ENCODE measurements around the gene CRYBB3. TPM values are rescaled to one million over a fixed set of nuclear protein-coding genes. Genes with fewer than 3 reads are reported as not detected.

The CRYBB3 gene
- total RNA-seq, 1 experiment from 2014 or later, result 0.64 TPM

DNA sequence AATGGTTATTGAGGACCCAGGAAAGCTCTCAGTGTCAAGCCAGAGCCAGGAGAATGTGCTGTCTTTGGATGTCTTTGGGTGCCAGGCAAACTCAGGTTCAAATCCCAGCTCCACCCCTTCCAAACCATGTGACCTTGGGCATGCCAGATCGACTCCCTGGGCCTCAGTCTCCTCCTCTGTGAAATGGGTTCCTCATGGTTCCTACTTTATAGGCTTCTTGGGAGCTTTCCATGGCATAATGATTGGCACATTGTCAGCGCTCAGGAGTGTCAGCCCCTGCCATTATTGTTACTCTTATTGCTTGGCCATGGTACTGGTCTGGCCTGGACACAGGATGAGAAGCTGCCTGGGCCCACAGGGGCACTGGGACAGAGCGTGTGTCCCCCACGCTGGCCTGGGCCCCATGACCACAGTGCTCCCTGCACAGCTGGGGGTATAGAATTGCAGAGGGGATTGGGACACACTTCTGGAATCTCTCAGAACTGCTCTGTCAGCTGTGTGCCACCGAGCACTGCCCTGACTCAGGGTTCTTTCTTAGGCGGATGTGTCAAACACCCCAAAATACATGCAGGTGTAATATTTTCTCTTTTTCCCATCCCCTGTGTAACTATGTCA, 37.6 kb upstream of the CRYBB3 start:
- no peak for TF ChIP-seq POLR2A (IDR thresholded peaks at IDR 0.05; ENCODE audit: borderline replicate concordance, extremely low read depth, insufficient read depth, insufficient read length)
- no peak for TF ChIP-seq SRF (IDR thresholded peaks at IDR 0.05; ENCODE audit: low read depth)
- TF ChIP-seq YY1 (IDR thresholded peaks at IDR 0.05; ENCODE audit: extremely low read depth, insufficient replicate concordance, low read depth, low read length), result no peak
- TF ChIP-seq ZNF274 (IDR thresholded peaks at IDR 0.05; ENCODE audit: low read depth, low read length), result no peak
- no peak for TF ChIP-seq ELF1 (IDR thresholded peaks at IDR 0.05; ENCODE audit: borderline replicate concordance, low read depth)
- TF ChIP-seq, protein P1, sequence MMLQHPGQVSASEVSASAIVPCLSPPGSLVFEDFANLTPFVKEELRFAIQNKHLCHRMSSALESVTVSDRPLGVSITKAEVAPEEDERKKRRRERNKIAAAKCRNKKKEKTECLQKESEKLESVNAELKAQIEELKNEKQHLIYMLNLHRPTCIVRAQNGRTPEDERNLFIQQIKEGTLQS (IDR thresholded peaks at IDR 0.05), result no peak
- TF ChIP-seq EZH2 (IDR thresholded peaks at IDR 0.05), result no peak
- TF ChIP-seq, protein P2, sequence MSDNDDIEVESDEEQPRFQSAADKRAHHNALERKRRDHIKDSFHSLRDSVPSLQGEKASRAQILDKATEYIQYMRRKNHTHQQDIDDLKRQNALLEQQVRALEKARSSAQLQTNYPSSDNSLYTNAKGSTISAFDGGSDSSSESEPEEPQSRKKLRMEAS (IDR thresholded peaks at IDR 0.05), result no peak
- TF ChIP-seq RAD21 (IDR thresholded peaks at IDR 0.05; ENCODE audit: low read depth), result no peak
- no peak for TF ChIP-seq CBX3 (IDR thresholded peaks at IDR 0.05; ENCODE audit: low read depth)
- Histone ChIP-seq H3K4me2 (ENCODE audit: low read length) (no peak overlapping the region), H3K79me2 (ENCODE audit: insufficient read depth, low read length) (0 out of 2 replicates have a peak, but pooled peaks cover 3% of the 10 kb centered on the region), H3K9me3 (ENCODE audit: control insufficient read depth in 1 of 2, insufficient read depth in 1 of 2, low read depth in 1 of 2, low read length in 2 of 2) (no peaks in the 10 kb centered on the region), H3K4me1 (ENCODE audit: control insufficient read depth in 1 of 2, insufficient read depth in 2 of 2, low read length in 2 of 2) (peaks cover 9 to 12% of the 10 kb centered on the region in 2 experiments; a peak in 3 of 4 replicates), H3K9ac (ENCODE audit: low read length) (no peak overlapping the region), H3K27ac (ENCODE audit: low read depth, low read length) (no peak overlapping the region), H2AFZ (ENCODE audit: low read depth, low read length, poor library complexity, severe bottlenecking) (no peak overlapping the region), H3K4me3 (replicated peaks in 1 of 2; ENCODE audit: low read depth in 1 of 2, low read length in 2 of 2) (no peak overlapping the region), H3K36me3 (ENCODE audit: control insufficient read depth in 1 of 2, insufficient read depth in 2 of 2, low read length in 2 of 2) (no peaks in the 10 kb centered on the region; a peak in 1 of 4 replicates), H3K27me3 (ENCODE audit: insufficient read depth, low read length) (no peaks in the 10 kb centered on the region), H4K20me1 (ENCODE audit: insufficient read depth) (no peaks in the 10 kb centered on the region), H3K9me2 (ENCODE audit: insufficient read depth) (no peaks in the 10 kb centered on the region)
- ChIA-PET POLR2A (no interaction called here), CTCF (no interaction called here), RAD21 (ENCODE audit: low non-redundant PET in 1 of 2, low total read pairs in 2 of 2, uncharacterized antibody in 2 of 2, unreplicated experiment in 2 of 2) (no interaction called here)
- DNase-seq (ENCODE audit: low read depth, low spot score) (no peak), ATAC-seq (no peak)
- BruUV-seq (replicated peaks), result no TSS peak
- intact Hi-C loops (cut with micrococcal nuclease), result no loop called here

DNA sequence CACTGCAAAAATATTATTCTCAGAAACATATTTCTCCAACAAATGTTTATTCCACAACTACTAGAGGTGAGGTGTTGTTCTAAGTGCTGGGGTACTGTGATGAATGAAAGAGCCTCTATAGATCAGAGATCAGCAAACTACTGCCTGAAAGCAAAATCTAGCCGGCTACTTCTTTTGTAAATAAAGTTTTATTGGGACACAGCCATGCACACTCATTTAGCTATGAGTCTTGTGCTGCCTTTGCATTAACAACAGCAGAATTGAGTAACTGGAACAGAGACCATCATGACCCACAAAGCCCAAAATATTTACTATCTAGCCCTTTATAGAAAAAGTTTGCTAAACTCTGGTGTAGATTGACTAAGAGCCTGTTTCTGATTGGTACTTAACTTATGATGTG, 37.1 kb upstream of the CRYBB3 start:
- CTCF ChIA-PET, result no interaction called here
- Histone ChIP-seq H3K79me2 (ENCODE audit: insufficient read depth, low read length) (0 out of 2 replicates have a peak, but pooled peaks cover 5% of the 10 kb centered on the region), H2AFZ (ENCODE audit: low read depth, low read length, poor library complexity, severe bottlenecking) (no peak overlapping the region), H3K9ac (ENCODE audit: low read length) (no peak overlapping the region), H3K4me1 (ENCODE audit: control insufficient read depth in 1 of 2, insufficient read depth in 2 of 2, low read length in 2 of 2) (peaks cover 15 to 17% of the 10 kb centered on the region in 2 experiments), H3K27me3 (ENCODE audit: insufficient read depth, low read length) (no peaks in the 10 kb centered on the region), H3K27ac (ENCODE audit: low read depth, low read length) (no peak overlapping the region), H3K4me2 (ENCODE audit: low read length) (no peak overlapping the region), H3K9me2 (ENCODE audit: insufficient read depth) (no peaks in the 10 kb centered on the region), H4K20me1 (ENCODE audit: insufficient read depth) (no peaks in the 10 kb centered on the region), H3K36me3 (ENCODE audit: control insufficient read depth in 1 of 2, insufficient read depth in 2 of 2, low read length in 2 of 2) (no peaks in the 10 kb centered on the region; a peak in 1 of 4 replicates), H3K4me3 (replicated peaks in 1 of 2; ENCODE audit: low read depth in 1 of 2, low read length in 2 of 2) (no peak overlapping the region), H3K9me3 (ENCODE audit: control insufficient read depth in 1 of 2, insufficient read depth in 1 of 2, low read depth in 1 of 2, low read length in 2 of 2) (no peaks in the 10 kb centered on the region)
- ATAC-seq, result no peak
- BruUV-seq (replicated peaks), result no TSS peak
- intact Hi-C loops (cut with micrococcal nuclease), result no loop called here
- no peak for DNase-seq (ENCODE audit: low read depth, low spot score)
- RAD21 ChIA-PET (ENCODE audit: low non-redundant PET in 1 of 2, low total read pairs in 2 of 2, uncharacterized antibody in 2 of 2, unreplicated experiment in 2 of 2), result no interaction called here
- POLR2A ChIA-PET, result no interaction called here
- TF ChIP-seq, protein P3, sequence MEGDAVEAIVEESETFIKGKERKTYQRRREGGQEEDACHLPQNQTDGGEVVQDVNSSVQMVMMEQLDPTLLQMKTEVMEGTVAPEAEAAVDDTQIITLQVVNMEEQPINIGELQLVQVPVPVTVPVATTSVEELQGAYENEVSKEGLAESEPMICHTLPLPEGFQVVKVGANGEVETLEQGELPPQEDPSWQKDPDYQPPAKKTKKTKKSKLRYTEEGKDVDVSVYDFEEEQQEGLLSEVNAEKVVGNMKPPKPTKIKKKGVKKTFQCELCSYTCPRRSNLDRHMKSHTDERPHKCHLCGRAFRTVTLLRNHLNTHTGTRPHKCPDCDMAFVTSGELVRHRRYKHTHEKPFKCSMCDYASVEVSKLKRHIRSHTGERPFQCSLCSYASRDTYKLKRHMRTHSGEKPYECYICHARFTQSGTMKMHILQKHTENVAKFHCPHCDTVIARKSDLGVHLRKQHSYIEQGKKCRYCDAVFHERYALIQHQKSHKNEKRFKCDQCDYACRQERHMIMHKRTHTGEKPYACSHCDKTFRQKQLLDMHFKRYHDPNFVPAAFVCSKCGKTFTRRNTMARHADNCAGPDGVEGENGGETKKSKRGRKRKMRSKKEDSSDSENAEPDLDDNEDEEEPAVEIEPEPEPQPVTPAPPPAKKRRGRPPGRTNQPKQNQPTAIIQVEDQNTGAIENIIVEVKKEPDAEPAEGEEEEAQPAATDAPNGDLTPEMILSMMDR (IDR thresholded peaks at IDR 0.05 in 2 of 3, conservative IDR thresholded peaks at IDR 0.05 in 1 of 3; ENCODE audit: borderline replicate concordance in 1 of 3, insufficient read depth in 1 of 3, low read depth in 2 of 3, low read length in 2 of 3), result no peak
- TF ChIP-seq SIN3A (IDR thresholded peaks at IDR 0.05; ENCODE audit: low read depth) (no peak), ZFX (IDR thresholded peaks at IDR 0.05) (no peak), SP1 (IDR thresholded peaks at IDR 0.05; ENCODE audit: low read depth) (no peak), POLR2A (IDR thresholded peaks at IDR 0.05; ENCODE audit: borderline replicate concordance, extremely low read depth, insufficient read depth, insufficient read length) (no peak)
- TF ChIP-seq, protein P4, sequence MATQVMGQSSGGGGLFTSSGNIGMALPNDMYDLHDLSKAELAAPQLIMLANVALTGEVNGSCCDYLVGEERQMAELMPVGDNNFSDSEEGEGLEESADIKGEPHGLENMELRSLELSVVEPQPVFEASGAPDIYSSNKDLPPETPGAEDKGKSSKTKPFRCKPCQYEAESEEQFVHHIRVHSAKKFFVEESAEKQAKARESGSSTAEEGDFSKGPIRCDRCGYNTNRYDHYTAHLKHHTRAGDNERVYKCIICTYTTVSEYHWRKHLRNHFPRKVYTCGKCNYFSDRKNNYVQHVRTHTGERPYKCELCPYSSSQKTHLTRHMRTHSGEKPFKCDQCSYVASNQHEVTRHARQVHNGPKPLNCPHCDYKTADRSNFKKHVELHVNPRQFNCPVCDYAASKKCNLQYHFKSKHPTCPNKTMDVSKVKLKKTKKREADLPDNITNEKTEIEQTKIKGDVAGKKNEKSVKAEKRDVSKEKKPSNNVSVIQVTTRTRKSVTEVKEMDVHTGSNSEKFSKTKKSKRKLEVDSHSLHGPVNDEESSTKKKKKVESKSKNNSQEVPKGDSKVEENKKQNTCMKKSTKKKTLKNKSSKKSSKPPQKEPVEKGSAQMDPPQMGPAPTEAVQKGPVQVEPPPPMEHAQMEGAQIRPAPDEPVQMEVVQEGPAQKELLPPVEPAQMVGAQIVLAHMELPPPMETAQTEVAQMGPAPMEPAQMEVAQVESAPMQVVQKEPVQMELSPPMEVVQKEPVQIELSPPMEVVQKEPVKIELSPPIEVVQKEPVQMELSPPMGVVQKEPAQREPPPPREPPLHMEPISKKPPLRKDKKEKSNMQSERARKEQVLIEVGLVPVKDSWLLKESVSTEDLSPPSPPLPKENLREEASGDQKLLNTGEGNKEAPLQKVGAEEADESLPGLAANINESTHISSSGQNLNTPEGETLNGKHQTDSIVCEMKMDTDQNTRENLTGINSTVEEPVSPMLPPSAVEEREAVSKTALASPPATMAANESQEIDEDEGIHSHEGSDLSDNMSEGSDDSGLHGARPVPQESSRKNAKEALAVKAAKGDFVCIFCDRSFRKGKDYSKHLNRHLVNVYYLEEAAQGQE (IDR thresholded peaks at IDR 0.05; ENCODE audit: low read depth), result no peak
- TF ChIP-seq, protein P2 (IDR thresholded peaks at IDR 0.05), result no peak

Data from HCT116 (cell line).